ENCODE results near the gene KLF1. TPM values are rescaled to one million over a fixed set of nuclear protein-coding genes. Genes with fewer than 3 reads are reported as not detected.

The KLF1 gene
- polyA plus RNA-seq, 1 of the 3 experiments (the other 2 are of a cell fraction) = not detected

DNA sequence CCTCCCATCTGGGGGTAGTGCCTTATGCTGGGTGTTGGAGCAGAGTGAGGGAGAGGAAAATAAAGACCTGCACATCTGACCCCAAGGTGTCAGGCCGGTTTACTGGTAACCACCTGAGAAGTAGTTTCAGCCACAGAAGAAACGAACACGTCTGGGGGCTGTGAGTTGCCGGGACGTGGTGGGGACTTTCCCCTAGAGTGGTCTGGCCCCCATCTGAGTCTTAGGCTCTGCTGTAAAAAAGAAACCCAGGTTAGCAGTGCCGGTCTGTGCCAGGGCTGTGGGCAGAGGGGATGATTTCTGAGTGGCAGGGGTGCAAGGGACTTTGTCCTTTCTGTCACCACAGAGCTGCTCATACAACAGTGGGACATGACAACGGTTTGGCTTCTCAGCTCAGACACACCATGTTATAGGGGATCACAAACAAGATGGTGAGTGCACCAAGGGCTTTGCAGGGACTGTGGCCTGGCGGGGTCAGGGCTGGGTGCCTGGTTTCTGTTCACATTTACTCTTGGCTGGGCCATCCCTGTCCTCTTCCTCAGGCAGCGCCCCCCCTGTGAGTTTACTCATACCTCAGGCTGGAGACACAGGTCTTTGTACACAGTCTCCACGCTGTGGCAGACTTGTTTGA is 13.0 kb upstream of the KLF1 start:
- H3K9me3 ChIP-seq = no peaks in the 10 kb centered on the region
- no peak overlapping the region for H3K4me3 ChIP-seq (ENCODE audit: low read depth in 2 of 2, low read length in 1 of 2)
- H3K79me2 ChIP-seq (ENCODE audit: insufficient read depth) = no peaks in the 10 kb centered on the region
- H3K27me3 ChIP-seq (ENCODE audit: insufficient read depth) = no peaks in the 10 kb centered on the region
- peaks cover 0 to 18% of the 10 kb centered on the region in 2 experiments for H3K36me3 ChIP-seq (replicated peaks in 1 of 2; ENCODE audit: control insufficient read depth in 1 of 2, insufficient read depth in 2 of 2, low read length in 1 of 2)
- H3K27ac ChIP-seq (ENCODE audit: low read depth in 2 of 2, low read length in 1 of 2) = no peak overlapping the region
- WGBS (ENCODE audit: low lambda C conversion rate) = 93% methylated on average over 8 of the region's 10 CpGs
- ChIA-PET POLR2A (interaction anchor here (1.0 kb wide), 2 partner anchors 19 to 33 kb away, joined by 3 read pairs; partner anchors contain the start of genes DNASE2 and FARSA), CTCF (interaction anchor here (0.5 to 1.7 kb wide), 3 partner anchors 15 to 350 kb away, joined by 3 to 5 read pairs (median 3); no protein-coding TSS in a partner anchor)
- H3F3A ChIP-seq (replicated peaks; ENCODE audit: insufficient read depth) = no peaks in the 10 kb centered on the region
- no peak overlapping the region for H3K4me2 ChIP-seq
- no peak overlapping the region for H3K9ac ChIP-seq
- no peak for DNase-seq
- H3K9me2 ChIP-seq = no peaks in the 10 kb centered on the region
- no peaks in the 10 kb centered on the region for H3K4me1 ChIP-seq (ENCODE audit: control insufficient read depth in 1 of 2, insufficient read depth in 2 of 2, low read depth in 1 of 2, low read length in 1 of 2)
- H4K20me1 ChIP-seq (ENCODE audit: insufficient read depth) = no peaks in the 10 kb centered on the region
- H2AFZ ChIP-seq (ENCODE audit: low read depth) = no peak overlapping the region
- TF ChIP-seq RXRA (IDR thresholded peaks at IDR 0.05; ENCODE audit: borderline replicate concordance, low read depth) = no peak
- TF ChIP-seq, protein P1, sequence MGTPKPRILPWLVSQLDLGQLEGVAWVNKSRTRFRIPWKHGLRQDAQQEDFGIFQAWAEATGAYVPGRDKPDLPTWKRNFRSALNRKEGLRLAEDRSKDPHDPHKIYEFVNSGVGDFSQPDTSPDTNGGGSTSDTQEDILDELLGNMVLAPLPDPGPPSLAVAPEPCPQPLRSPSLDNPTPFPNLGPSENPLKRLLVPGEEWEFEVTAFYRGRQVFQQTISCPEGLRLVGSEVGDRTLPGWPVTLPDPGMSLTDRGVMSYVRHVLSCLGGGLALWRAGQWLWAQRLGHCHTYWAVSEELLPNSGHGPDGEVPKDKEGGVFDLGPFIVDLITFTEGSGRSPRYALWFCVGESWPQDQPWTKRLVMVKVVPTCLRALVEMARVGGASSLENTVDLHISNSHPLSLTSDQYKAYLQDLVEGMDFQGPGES (IDR thresholded peaks at IDR 0.05; ENCODE audit: low read depth, low read length) = no peak
- TF ChIP-seq FOXM1 (IDR thresholded peaks at IDR 0.05; ENCODE audit: low read depth) = no peak
- TF ChIP-seq TEAD4 (IDR thresholded peaks at IDR 0.05; ENCODE audit: borderline replicate concordance, insufficient read depth) = no peak
- no peak for TF ChIP-seq RAD21 (IDR thresholded peaks at IDR 0.05; ENCODE audit: low read length)
- TF ChIP-seq, protein P2, sequence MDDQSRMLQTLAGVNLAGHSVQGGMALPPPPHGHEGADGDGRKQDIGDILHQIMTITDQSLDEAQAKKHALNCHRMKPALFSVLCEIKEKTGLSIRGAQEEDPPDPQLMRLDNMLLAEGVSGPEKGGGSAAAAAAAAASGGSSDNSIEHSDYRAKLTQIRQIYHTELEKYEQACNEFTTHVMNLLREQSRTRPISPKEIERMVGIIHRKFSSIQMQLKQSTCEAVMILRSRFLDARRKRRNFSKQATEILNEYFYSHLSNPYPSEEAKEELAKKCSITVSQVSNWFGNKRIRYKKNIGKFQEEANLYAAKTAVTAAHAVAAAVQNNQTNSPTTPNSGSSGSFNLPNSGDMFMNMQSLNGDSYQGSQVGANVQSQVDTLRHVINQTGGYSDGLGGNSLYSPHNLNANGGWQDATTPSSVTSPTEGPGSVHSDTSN (IDR thresholded peaks at IDR 0.05) = no peak
- TF ChIP-seq, protein P3, sequence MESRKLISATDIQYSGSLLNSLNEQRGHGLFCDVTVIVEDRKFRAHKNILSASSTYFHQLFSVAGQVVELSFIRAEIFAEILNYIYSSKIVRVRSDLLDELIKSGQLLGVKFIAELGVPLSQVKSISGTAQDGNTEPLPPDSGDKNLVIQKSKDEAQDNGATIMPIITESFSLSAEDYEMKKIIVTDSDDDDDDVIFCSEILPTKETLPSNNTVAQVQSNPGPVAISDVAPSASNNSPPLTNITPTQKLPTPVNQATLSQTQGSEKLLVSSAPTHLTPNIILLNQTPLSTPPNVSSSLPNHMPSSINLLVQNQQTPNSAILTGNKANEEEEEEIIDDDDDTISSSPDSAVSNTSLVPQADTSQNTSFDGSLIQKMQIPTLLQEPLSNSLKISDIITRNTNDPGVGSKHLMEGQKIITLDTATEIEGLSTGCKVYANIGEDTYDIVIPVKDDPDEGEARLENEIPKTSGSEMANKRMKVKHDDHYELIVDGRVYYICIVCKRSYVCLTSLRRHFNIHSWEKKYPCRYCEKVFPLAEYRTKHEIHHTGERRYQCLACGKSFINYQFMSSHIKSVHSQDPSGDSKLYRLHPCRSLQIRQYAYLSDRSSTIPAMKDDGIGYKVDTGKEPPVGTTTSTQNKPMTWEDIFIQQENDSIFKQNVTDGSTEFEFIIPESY (IDR thresholded peaks at IDR 0.05; ENCODE audit: borderline replicate concordance, low read depth) = no peak
- TF ChIP-seq, protein P4, sequence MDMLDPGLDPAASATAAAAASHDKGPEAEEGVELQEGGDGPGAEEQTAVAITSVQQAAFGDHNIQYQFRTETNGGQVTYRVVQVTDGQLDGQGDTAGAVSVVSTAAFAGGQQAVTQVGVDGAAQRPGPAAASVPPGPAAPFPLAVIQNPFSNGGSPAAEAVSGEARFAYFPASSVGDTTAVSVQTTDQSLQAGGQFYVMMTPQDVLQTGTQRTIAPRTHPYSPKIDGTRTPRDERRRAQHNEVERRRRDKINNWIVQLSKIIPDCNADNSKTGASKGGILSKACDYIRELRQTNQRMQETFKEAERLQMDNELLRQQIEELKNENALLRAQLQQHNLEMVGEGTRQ (IDR thresholded peaks at IDR 0.05; ENCODE audit: borderline replicate concordance, low read depth, low read length) = no peak
- TF ChIP-seq ELF1 (IDR thresholded peaks at IDR 0.05) = no peak
- no peak for TF ChIP-seq EZH2phosphoT487 (IDR thresholded peaks at IDR 0.05; ENCODE audit: borderline replicate concordance, low read depth)
- TF ChIP-seq SIN3A (IDR thresholded peaks at IDR 0.05; ENCODE audit: borderline replicate concordance, low read depth, low read length) = no peak
- no peak for TF ChIP-seq TAF1 (IDR thresholded peaks at IDR 0.05; ENCODE audit: borderline replicate concordance, low read depth, low read length)
- TF ChIP-seq MEF2A (IDR thresholded peaks at IDR 0.05; ENCODE audit: borderline replicate concordance, low read depth) = no peak
- TF ChIP-seq FOSL2 (IDR thresholded peaks at IDR 0.05; ENCODE audit: borderline replicate concordance, low read depth) = no peak
- no peak for TF ChIP-seq GABPA (IDR thresholded peaks at IDR 0.05; ENCODE audit: low read depth)
- no peak for TF ChIP-seq TCF12 (IDR thresholded peaks at IDR 0.05)
- no peak for TF ChIP-seq CHD2 (IDR thresholded peaks at IDR 0.05; ENCODE audit: low read length, partially characterized antibody)
- TF ChIP-seq, protein P5, sequence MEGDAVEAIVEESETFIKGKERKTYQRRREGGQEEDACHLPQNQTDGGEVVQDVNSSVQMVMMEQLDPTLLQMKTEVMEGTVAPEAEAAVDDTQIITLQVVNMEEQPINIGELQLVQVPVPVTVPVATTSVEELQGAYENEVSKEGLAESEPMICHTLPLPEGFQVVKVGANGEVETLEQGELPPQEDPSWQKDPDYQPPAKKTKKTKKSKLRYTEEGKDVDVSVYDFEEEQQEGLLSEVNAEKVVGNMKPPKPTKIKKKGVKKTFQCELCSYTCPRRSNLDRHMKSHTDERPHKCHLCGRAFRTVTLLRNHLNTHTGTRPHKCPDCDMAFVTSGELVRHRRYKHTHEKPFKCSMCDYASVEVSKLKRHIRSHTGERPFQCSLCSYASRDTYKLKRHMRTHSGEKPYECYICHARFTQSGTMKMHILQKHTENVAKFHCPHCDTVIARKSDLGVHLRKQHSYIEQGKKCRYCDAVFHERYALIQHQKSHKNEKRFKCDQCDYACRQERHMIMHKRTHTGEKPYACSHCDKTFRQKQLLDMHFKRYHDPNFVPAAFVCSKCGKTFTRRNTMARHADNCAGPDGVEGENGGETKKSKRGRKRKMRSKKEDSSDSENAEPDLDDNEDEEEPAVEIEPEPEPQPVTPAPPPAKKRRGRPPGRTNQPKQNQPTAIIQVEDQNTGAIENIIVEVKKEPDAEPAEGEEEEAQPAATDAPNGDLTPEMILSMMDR (IDR thresholded peaks at IDR 0.05) = no peak
- no peak for TF ChIP-seq POLR2AphosphoS5 (IDR thresholded peaks at IDR 0.05; ENCODE audit: low read depth, low read length)
- no peak for TF ChIP-seq NRF1 (IDR thresholded peaks at IDR 0.05; ENCODE audit: low read depth, low read length)

Measured in SK-N-SH (cell line).